Heart right ventricle (tissue), 16 donors: ENCODE data around the gene CSNK1A1. TPM values are rescaled to one million over a fixed set of nuclear protein-coding genes. Genes with fewer than 3 reads are reported as not detected.
A peak's percentile ranks its signal among the peaks of the same experiment; 100 is the strongest.
"Not testable (repeated sequence)": the region's sequence is repeated elsewhere in the genome, so short reads cannot be mapped to it uniquely, and the experiment has no call there.

ENCODE experiments used
- ATAC-seq, 8 donors: fragments of 200-7000 bp; cut with Tn5 transposase; one replicate each; pipeline ENCODE4 v1.9.1; 2020; ENCODE audit warnings: mild to moderate bottlenecking in 8 of 8, moderate library complexity in 8 of 8, moderate number of reproducible peaks in 1 of 8
- DNase-seq, 2 donors: peaks; one replicate each; pipeline ENCODE4 v3.0.0-alpha.2; 2020
- H3K27ac ChIP-seq, 10 donors: fragments of 200-600 bp; sonication (generic) in 2 of 10; one replicate each; pipeline versions ENCODE4 v1.5.0 to v1.8.0; 2020 to 2022; ENCODE audit warnings: mild to moderate bottlenecking in 3 of 10
- H3K27me3 ChIP-seq, 7 donors: fragments of 200-600 bp; one replicate each; pipeline ENCODE4 v1.8.0; 2021 to 2022; ENCODE audit warnings: mild to moderate bottlenecking in 2 of 7
- H3K36me3 ChIP-seq, 9 donors: fragments of 200-600 bp; sonication (generic) in 1 of 9; one replicate each; pipeline versions ENCODE4 v1.5.0 to v1.8.0; 2020 to 2022; ENCODE audit warnings: mild to moderate bottlenecking in 2 of 9
- H3K4me1 ChIP-seq, 9 donors: fragments of 200-600 bp; sonication (generic) in 1 of 9; one replicate each; pipeline versions ENCODE4 v1.5.0 to v1.8.0; 2020 to 2022; ENCODE audit warnings: mild to moderate bottlenecking in 4 of 9
- H3K4me3 ChIP-seq, 10 donors: fragments of 200-600 bp; sonication (generic) in 2 of 10; one replicate each; pipeline versions ENCODE4 v1.5.0 to v1.8.0; 2020 to 2022; ENCODE audit warnings: mild to moderate bottlenecking in 7 of 10, moderate library complexity in 2 of 10
- H3K9me3 ChIP-seq, 11 donors: fragments of 200-600 bp in 10 of 11; sonication (generic) in 2 of 11; one replicate each; pipeline versions ENCODE4 v1.5.0 to v1.8.0; 2013 to 2022; ENCODE audit warnings: mild to moderate bottlenecking in 2 of 11, control low read depth in 1 of 11, moderate library complexity in 1 of 11
- CTCF ChIP-seq, 9 donors: fragments of 200-600 bp; sonication (generic) in 2 of 9; IDR thresholded peaks; one replicate each; pipeline versions ENCODE4 v1.5.0 to v1.8.0; 2021 to 2022; ENCODE audit warnings: antibody characterized with exemption in 9 of 9, mild to moderate bottlenecking in 5 of 9, moderate library complexity in 1 of 9
- whole genome bisulfite sequencing, 2 donors: extraction: QIAGEN DNeasy Blood & Tissue Kit; methylation state at CpG; one replicate each; pipeline ENCODE4 v1.1.7; 2013; ENCODE audit warnings: inconsistent platforms in 1 of 2; 5-methylcytosine and 5-hydroxymethylcytosine counted together
- intact Hi-C, 10 donors: fragments of 100-400 bp; cut with DNase I; formaldehyde crosslinking; loops; one replicate each; pipeline versions ENCODE4 v1.11.1 to v1.14.2; 2022
- polyA plus RNA-seq, 2 donors: library from polyadenylated mRNA; stranded (reverse); fragments of 200-250 nt; gene quantifications; one replicate each; pipeline ENCODE4 v1.2.3, GENCODE V29; 2013
- total RNA-seq, 10 donors: library from RNA; stranded (reverse); fragmentation: NEBNext Ultra II Directional in 3 of 10; extraction: Animal tissue kit (Norgen Biotek cat#: 25700) in 3 of 10; gene quantifications; one replicate each; pipeline versions ENCODE4 v1.2.1 to v1.2.4, GENCODE V29; 2021 to 2023
- donor health status: Arrhythmogenic right ventricular cardiomyopathy.
- donor health status: ischemic (EF 13 %, LVEDD 7.1; RV severe dilation, severe dysfunction).
- donor health status: healthy with polysubstance abuse.
- donor health status: DM: no; HTN: yes; CAD: no.
- donor health status: DM: no; HTN: no; CAD: no.
- donor health status: ischemic (EF 25% LVEDD 6.9; RV normal size, moderate dysfunction).
- donor health status: ischemic (EF 25% LVEDD 5.7; RV mildly dilated, moderate dysfunction).
- donor health status: healthy.
- donor health status: DM: yes; HTN: yes; CAD: no.
- donor health status: Ischemic cardiomyopathy.
- donor health status: ischemic (EF 35%, LVEDD 5.7; RV mildly dilated, moderate dysfunction).
- donor health status: nonischemic (EF 11% LVEDD 7.7; RV severe dilation, severe dysfunction).
- donor health status: DM: yes; HTN: yes; CAD: no.
- donor health status: PGD.
- donor health status: ischemic (EF 29% LVEDD 5.4; RV normal size, mild dysfunction).
- donor health status: nonischemic (EF 23%, LVEDD 6.1; RV moderate dilation, normal function).

CSNK1A1 gene
- total and polyA plus RNA-seq, 12 donors = 47.9 to 363 (median 212) TPM

DNA sequence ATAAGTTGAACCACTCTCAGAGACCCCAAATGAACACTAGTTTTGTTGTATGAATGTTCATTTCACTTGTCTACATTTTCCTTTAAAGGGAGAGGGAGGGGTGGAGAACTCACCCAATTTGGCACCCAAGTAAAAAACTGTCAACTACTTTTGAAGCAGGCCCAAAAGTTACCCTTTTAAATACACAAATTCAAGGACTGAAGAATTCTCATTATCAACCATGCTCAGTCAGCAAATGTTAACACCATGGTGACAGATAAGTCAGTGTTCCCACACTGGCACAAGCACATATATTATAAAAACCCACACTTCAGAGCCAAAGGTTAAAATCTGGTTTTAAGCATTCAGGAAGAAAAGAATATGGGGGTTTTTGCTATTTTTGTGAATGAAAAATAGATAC is 31.6 kb downstream of the CSNK1A1 start:
- DNase-seq (no peak), ATAC-seq (peak in 2 of 8 donors; percentile 38 to 42)
- no peaks in the 10 kb centered on the region for H3K27me3 ChIP-seq
- TF ChIP-seq CTCF (IDR thresholded peaks at IDR 0.05) = no peak
- H3K4me3 ChIP-seq = no peak overlapping the region
- intact Hi-C loops = loop anchor here in 2 of 10 donors (5.0 kb wide), 1 partner anchor 33 kb away; the partner anchor contains the start of gene CSNK1A1 (in 2 of the 2)
- H3K27ac ChIP-seq = peak overlapping the region in 4 of 10 donors; percentile 17 to 54 (median 39)
- no peaks in the 10 kb centered on the region for H3K9me3 ChIP-seq
- H3K36me3 ChIP-seq = peaks cover 0 to 86% (median 9%) of the 10 kb centered on the region in 9 donors
- peaks cover 0 to 100% (median 85%) of the 10 kb centered on the region in 9 donors for H3K4me1 ChIP-seq

GRCh38 chr5:149518620-149519019 is 32.6 kb downstream of the CSNK1A1 start:
- Histone ChIP-seq H3K9me3 (no peaks in the 10 kb centered on the region), H3K4me3 (no peak overlapping the region), H3K27ac (peak overlapping the region in 6 of 10 donors; percentile 8 to 54 (median 20)), H3K4me1 (peaks cover 0 to 100% (median 83%) of the 10 kb centered on the region in 9 donors), H3K27me3 (no peaks in the 10 kb centered on the region), H3K36me3 (peaks cover 0 to 79% (median 9%) of the 10 kb centered on the region in 9 donors)
- DNase-seq (no peak), ATAC-seq (no peak)
- intact Hi-C loops = loop anchor here in 2 of 10 donors (5.0 kb wide), 1 partner anchor 34 kb away; the partner anchor contains the start of gene CSNK1A1 (in 2 of the 2)
- 7 to 9% methylated on average over 3 of the region's 3 CpGs for WGBS, 2 donors
- no peak for TF ChIP-seq CTCF (IDR thresholded peaks at IDR 0.05)

DNA sequence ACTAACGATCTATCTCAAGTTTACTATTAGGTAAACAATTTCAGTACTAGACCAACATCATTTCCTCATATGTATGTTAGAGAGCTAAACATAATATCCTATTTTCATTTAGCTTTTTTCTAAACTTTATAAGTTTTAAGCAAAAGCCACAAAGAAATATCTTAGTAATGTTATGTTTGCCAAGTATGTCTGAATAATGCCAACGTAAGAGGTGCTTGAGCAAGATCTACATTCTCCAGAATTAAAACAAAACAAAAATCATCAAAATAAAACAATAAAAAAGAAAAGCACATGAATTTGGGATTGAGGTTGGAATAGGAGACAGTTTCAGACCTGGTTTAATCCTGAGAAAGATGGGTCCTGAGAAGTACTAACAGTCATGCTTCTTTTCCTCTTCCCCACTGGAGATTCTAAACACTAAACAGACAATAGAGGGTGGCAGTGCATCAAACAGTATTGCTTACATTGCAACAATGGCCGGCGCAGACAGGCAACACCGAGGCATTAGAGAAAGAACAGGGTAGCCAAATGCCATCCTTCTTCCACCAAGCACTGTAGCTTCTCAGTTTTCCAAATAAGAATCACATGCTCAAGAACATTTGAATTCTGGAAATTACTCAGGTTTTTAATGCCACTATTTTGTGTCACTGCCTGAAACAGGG is 33.6 kb downstream of the CSNK1A1 start:
- peak in 4 of 9 donors; percentile 11 to 43 (median 32) for TF ChIP-seq CTCF (IDR thresholded peaks at IDR 0.05)
- 32 to 52% methylated on average over 5 of the region's 5 CpGs for WGBS, 2 donors
- DNase-seq (no peak), ATAC-seq (peak in 7 of 8 donors; percentile 38 to 73 (median 60))
- H3K4me3 ChIP-seq = peak overlapping the region in 2 of 10 donors; percentile 5 to 18
- intact Hi-C loops = loop anchor here in 2 of 10 donors (5.0 kb wide), 1 partner anchor 35 kb away; the partner anchor contains the start of gene CSNK1A1 (in 2 of the 2)
- H3K4me1 ChIP-seq = peaks cover 0 to 100% (median 94%) of the 10 kb centered on the region in 9 donors
- no peaks in the 10 kb centered on the region for H3K9me3 ChIP-seq
- peak overlapping the region in 5 of 10 donors; percentile 2 to 54 (median 21) for H3K27ac ChIP-seq
- H3K27me3 ChIP-seq = no peaks in the 10 kb centered on the region
- peaks cover 0 to 79% (median 4%) of the 10 kb centered on the region in 9 donors for H3K36me3 ChIP-seq

DNA sequence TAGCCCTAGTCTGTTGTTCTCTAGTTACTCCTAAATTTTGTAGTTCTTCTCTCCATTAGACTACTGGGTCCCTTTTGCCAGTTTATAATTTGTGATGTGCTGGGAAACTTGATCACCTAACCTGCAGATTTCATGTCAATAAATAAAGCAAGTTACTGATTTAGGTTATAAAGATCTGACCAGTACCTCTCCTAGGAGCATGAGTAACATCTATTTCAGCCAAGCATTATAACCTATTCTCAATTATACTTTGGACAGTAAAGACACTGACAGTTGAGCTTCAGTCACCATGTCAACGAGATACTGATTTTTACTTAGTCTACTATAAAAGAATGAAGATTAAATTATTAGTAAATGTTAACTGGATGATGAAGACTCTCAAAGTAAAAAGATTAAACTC is 36.7 kb downstream of the CSNK1A1 start:
- no peaks in the 10 kb centered on the region for H3K9me3 ChIP-seq
- peak in 1 of 8 donors; percentile 16 for ATAC-seq
- 60 to 71% methylated on average over 1 of the region's 1 CpG for WGBS, 2 donors
- intact Hi-C loops = loop anchor here in 1 of 10 donors (5.0 kb wide), 1 partner anchor 38 kb away; the partner anchor contains the start of gene CSNK1A1
- DNase-seq = no peak
- H3K27ac ChIP-seq = peak overlapping the region in 3 of 10 donors; percentile 6 to 42 (median 28)
- H3K27me3 ChIP-seq = no peaks in the 10 kb centered on the region
- no peak for TF ChIP-seq CTCF (IDR thresholded peaks at IDR 0.05)
- H3K4me3 ChIP-seq = no peak overlapping the region
- H3K4me1 ChIP-seq = peaks cover 0 to 75% (median 65%) of the 10 kb centered on the region in 9 donors
- peaks cover 0 to 79% (median 30%) of the 10 kb centered on the region in 9 donors for H3K36me3 ChIP-seq

- H3K27me3 ChIP-seq, DNase-seq, H3K9me3 ChIP-seq, H3K4me3 ChIP-seq: not testable (repeated sequence)
- H3K4me1 ChIP-seq = peaks cover 0 to 64% (median 55%) of the 10 kb centered on the region in 9 donors
- H3K36me3 ChIP-seq = peaks cover 7 to 82% (median 41%) of the 10 kb centered on the region in 9 donors
- intact Hi-C loops = loop anchor here in 1 of 10 donors (5.0 kb wide), 1 partner anchor 39 kb away; the partner anchor contains the start of gene CSNK1A1
- 70 to 73% methylated on average over 11 of the region's 11 CpGs for WGBS, 2 donors
- H3K27ac ChIP-seq = peak overlapping the region in 4 of 10 donors; percentile 8 to 42 (median 22)
- ATAC-seq = peak in 4 of 8 donors; percentile 16 to 40 (median 20)
Measured at GRCh38 chr5:149513372-149513947, 37.8 kb downstream of the CSNK1A1 start.
